AG04450 (cell line): ENCODE data around the gene CDK14. TPM values are rescaled to one million over a fixed set of nuclear protein-coding genes. Genes with fewer than 3 reads are reported as not detected.

Source experiments
- CTCF ChIA-PET: fragments of 300-600, 350-600 bp; formaldehyde crosslinking; extraction: SDS; loops from one replicate; lab custom pipeline; 2022; ENCODE audit warnings: antibody characterized with exemption, inconsistent platforms; lab: Charles Lee
- POLR2A ChIA-PET: fragments of 350-600 bp; formaldehyde crosslinking; extraction: SDS; loops from one replicate; lab custom pipeline; 2021; ENCODE audit warnings: antibody characterized with exemption, inconsistent platforms; lab: Yijun Ruan, JAX
- DNase-seq: peaks from one replicate; pipeline ENCODE4 v3.0.0-alpha.2; 2011; ENCODE audit warnings: low read depth, low spot score
- H3K27ac ChIP-seq: one replicate; pipeline ENCODE4 v1.5.1; 2012; ENCODE audit warnings: low read depth, low read length, control low read depth
- H3K27me3 ChIP-seq: one replicate; pipeline ENCODE4 v1.6.0; 2012; ENCODE audit warnings: low read length; ENCODE audit not compliant: control insufficient read depth, insufficient read depth
- H3K4me3 ChIP-seq: 2 replicates; pipeline ENCODE4 v1.5.1; 2011; ENCODE audit warnings: mild to moderate bottlenecking, low read depth, low read length, control low read depth
- H3K9me3 ChIP-seq: 2 replicates; pipeline ENCODE4 v1.5.1; 2012; ENCODE audit warnings: low read length; ENCODE audit not compliant: control insufficient read depth, insufficient read depth
- CTCF ChIP-seq: IDR thresholded peaks from 2 replicates; pipeline ENCODE4 v1.5.1; 2011; ENCODE audit warnings: low read depth, low read length, control low read depth, inconsistent platforms
- polyA plus RNA-seq: library from polyadenylated mRNA; depleted of rRNA; stranded (reverse); fragments of >200 nt; gene quantifications from 2 replicates; pipeline ENCODE4 v1.2.3, GENCODE V29; 2011

Gene CDK14
- polyA plus RNA-seq, 1 experiment = 28.4 TPM

- POLR2A ChIA-PET = no interaction called here
- CTCF ChIA-PET = no interaction called here
- Histone ChIP-seq H3K27me3 (no peaks in the 10 kb centered on the region), H3K4me3 (no peak overlapping the region), H3K27ac (no peak overlapping the region), H3K9me3 (no peaks in the 10 kb centered on the region)
- TF ChIP-seq CTCF = no peak
- DNase-seq = no peak
Measured at GRCh38 chr7:91055219-91055618, 459.1 kb downstream of the CDK14 start.

GRCh38 chr7:91062713-91063112 is 466.6 kb downstream of the CDK14 start:
- no peak overlapping the region for H3K4me3 ChIP-seq
- TF ChIP-seq CTCF = no peak
- DNase-seq = no peak
- H3K27ac ChIP-seq = no peak overlapping the region
- no peaks in the 10 kb centered on the region for H3K9me3 ChIP-seq
- ChIA-PET POLR2A (no interaction called here), CTCF (interaction anchor here (0.6 to 1.5 kb wide), 2 partner anchors 9 to 28 kb away, joined by 3 to 5 read pairs; no protein-coding TSS in a partner anchor)
- no peaks in the 10 kb centered on the region for H3K27me3 ChIP-seq

DNA sequence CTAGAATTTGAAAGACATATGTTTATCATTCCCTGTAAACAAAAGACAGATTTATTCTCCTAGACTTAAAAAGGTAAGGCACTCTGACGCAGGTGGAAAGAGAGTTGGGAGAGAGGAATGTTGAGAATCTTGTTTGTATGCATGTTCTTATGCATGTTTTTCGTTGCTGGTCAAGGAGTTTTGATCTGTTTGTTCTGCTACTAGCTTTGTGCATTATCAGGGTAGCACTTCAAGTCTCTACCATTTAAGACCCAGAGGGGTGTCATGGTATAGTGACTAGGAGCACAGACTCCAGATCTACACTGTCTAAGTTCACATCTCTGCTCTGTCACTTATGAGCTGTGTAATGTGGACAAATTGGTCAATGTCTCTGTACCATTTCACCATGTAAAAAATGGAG is 467.9 kb downstream of the CDK14 start:
- POLR2A ChIA-PET = no interaction called here
- no peak overlapping the region for H3K27ac ChIP-seq
- no peak for DNase-seq
- H3K4me3 ChIP-seq = no peak overlapping the region
- TF ChIP-seq CTCF = no peak
- H3K9me3 ChIP-seq = no peaks in the 10 kb centered on the region
- CTCF ChIA-PET = interaction anchor here (1.1 kb wide), 1 partner anchor 30 kb away, joined by 3 read pairs; no protein-coding TSS in a partner anchor
- no peaks in the 10 kb centered on the region for H3K27me3 ChIP-seq

DNA sequence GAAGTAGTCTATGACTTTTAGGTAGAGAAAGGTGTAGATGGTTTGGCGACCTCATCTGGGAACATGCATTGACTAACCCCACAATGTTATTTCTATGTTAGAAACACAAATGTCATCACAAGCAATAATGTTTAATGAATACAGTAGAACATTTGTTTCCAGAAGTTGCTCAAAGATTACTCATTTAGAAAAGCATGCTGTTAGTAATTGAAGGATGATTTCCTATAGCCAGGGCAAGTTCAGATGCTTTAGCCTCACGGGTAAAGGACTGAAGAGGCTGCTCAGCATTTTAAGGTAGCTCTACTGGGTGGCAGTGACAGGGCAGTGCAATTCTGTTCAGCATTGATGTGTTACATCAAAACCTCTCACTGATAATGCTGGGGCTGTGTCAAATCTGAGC is 468.8 kb downstream of the CDK14 start:
- Histone ChIP-seq H3K27ac (no peak overlapping the region), H3K9me3 (no peaks in the 10 kb centered on the region), H3K4me3 (no peak overlapping the region), H3K27me3 (no peaks in the 10 kb centered on the region)
- CTCF ChIA-PET = interaction anchor here (1.1 kb wide), 1 partner anchor 25 kb away, joined by 3 read pairs; no protein-coding TSS in a partner anchor
- DNase-seq = no peak
- POLR2A ChIA-PET = interaction anchor here (1.0 kb wide), 1 partner anchor 14 kb away, joined by 4 read pairs; no protein-coding TSS in a partner anchor
- no peak for TF ChIP-seq CTCF

DNA sequence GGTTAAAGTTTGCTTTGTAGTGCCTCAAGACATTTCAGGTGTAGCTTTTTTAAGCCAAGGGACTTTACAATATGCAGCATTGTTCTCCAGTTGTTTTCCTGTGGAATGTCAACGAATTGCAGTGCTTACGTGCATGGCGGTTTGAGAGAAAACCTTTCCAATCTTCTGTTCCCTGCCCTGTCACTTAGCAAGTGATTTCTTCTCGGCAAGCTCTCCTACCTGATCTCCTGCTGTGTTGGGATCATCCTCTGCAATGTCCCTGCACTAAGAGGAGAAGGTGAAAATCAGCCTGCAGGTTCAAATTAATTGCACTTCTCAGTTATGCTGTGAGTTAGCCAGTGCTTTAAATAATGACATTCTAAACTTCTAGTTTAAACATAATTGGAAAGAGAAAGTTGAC is 470.5 kb downstream of the CDK14 start:
- Histone ChIP-seq H3K9me3 (no peaks in the 10 kb centered on the region; the same call in 1 of the 2 replicates), H3K27ac (no peak overlapping the region), H3K4me3 (no peak overlapping the region), H3K27me3 (no peaks in the 10 kb centered on the region)
- POLR2A ChIA-PET = no interaction called here
- DNase-seq = no peak
- TF ChIP-seq CTCF = no peak
- CTCF ChIA-PET = interaction anchor here (0.6 to 1.0 kb wide), 2 partner anchors 23 to 32 kb away, joined by 3 read pairs; no protein-coding TSS in a partner anchor
